ENCODE data around the gene IQGAP2.
A peak's percentile ranks its signal among the peaks of the same experiment; 100 is the strongest.

- no peak for TF ChIP-seq EP300 (IDR thresholded peaks at IDR 0.05; ENCODE audit: low read depth)
- TF ChIP-seq POLR2A (IDR thresholded peaks at IDR 0.05), result no peak
- TF ChIP-seq POLR2AphosphoS5 (IDR thresholded peaks at IDR 0.05), result peak in 1 of 3 donors; percentile 60
- TF ChIP-seq CTCF (IDR thresholded peaks at IDR 0.05), result no peak
Observed at GRCh38 chr5:76404223-76405211, 1.4 kb downstream of the IQGAP2 start.

Data from transverse colon (tissue), 4 donors.